ENCODE data around the gene ZNF821. TPM values are rescaled to one million over a fixed set of nuclear protein-coding genes. Genes with fewer than 3 reads are reported as not detected.

ZNF821 gene
- total RNA-seq, 1 donor from 2014 or later, result 30.2 TPM

GRCh38 chr16:71851746-71852145 is 32.2 kb downstream of the ZNF821 start:
- DNase-seq (ENCODE audit: low read depth, low spot score), result no peak
- no peak for TF ChIP-seq CTCF (conservative IDR thresholded peaks at IDR 0.05)
- H3K4me3 Mint-ChIP-seq, result no peak overlapping the region
- peaks cover 11% of the 10 kb centered on the region for H3K36me3 Mint-ChIP-seq (ENCODE audit: low read depth)
- peaks cover 9% of the 10 kb centered on the region for H3K4me1 Mint-ChIP-seq
- H3K9me3 Mint-ChIP-seq, result no peaks in the 10 kb centered on the region
- no peak overlapping the region for H3K27ac Mint-ChIP-seq (ENCODE audit: unreplicated experiment)
- H3K27me3 Mint-ChIP-seq (ENCODE audit: low read depth), result no peaks in the 10 kb centered on the region

- Mint-ChIP-seq H3K27me3 (ENCODE audit: low read depth) (no peaks in the 10 kb centered on the region), H3K9me3 (no peaks in the 10 kb centered on the region), H3K4me1 (peaks cover 13% of the 10 kb centered on the region), H3K36me3 (ENCODE audit: low read depth) (peaks cover 11% of the 10 kb centered on the region), H3K4me3 (no peak overlapping the region), H3K27ac (ENCODE audit: unreplicated experiment) (no peak overlapping the region)
- no peak for TF ChIP-seq CTCF (conservative IDR thresholded peaks at IDR 0.05)
- DNase-seq (ENCODE audit: low read depth, low spot score), result no peak
Measured at GRCh38 chr16:71848622-71849021, 35.4 kb downstream of the ZNF821 start.

GRCh38 chr16:71847096-71847495 is 36.9 kb downstream of the ZNF821 start:
- H3K9me3 Mint-ChIP-seq, result no peaks in the 10 kb centered on the region
- H3K4me3 Mint-ChIP-seq, result peak overlapping the region; percentile 94
- H3K27ac Mint-ChIP-seq (ENCODE audit: unreplicated experiment), result no peak overlapping the region
- peaks cover 13% of the 10 kb centered on the region for H3K4me1 Mint-ChIP-seq
- H3K27me3 Mint-ChIP-seq (ENCODE audit: low read depth), result no peaks in the 10 kb centered on the region
- no peak for TF ChIP-seq CTCF (conservative IDR thresholded peaks at IDR 0.05)
- H3K36me3 Mint-ChIP-seq (ENCODE audit: low read depth), result peaks cover 11% of the 10 kb centered on the region
- no peak for DNase-seq (ENCODE audit: low read depth, low spot score)

- Mint-ChIP-seq H3K4me3 (peak overlapping the region; percentile 94), H3K4me1 (peaks cover 13% of the 10 kb centered on the region), H3K9me3 (no peaks in the 10 kb centered on the region), H3K27ac (ENCODE audit: unreplicated experiment) (peak overlapping the region; percentile 81), H3K27me3 (ENCODE audit: low read depth) (no peaks in the 10 kb centered on the region), H3K36me3 (ENCODE audit: low read depth) (peaks cover 11% of the 10 kb centered on the region)
- no peak for DNase-seq (ENCODE audit: low read depth, low spot score)
- no peak for TF ChIP-seq CTCF (conservative IDR thresholded peaks at IDR 0.05)
Measured at GRCh38 chr16:71846431-71846830, 37.6 kb downstream of the ZNF821 start.

GRCh38 chr16:71845639-71846430 is 38.1 kb downstream of the ZNF821 start, which contains the start of gene ATXN1L:
Gene ATXN1L, plus strand, starts transcription at chr16:71845976. Its CDS starts 3,765 bp downstream, at chr16:71849741.
- peak within 1 kb of the TSS; percentile 94 for H3K4me3 Mint-ChIP-seq
- peaks cover 11% of the 10 kb centered on the region for H3K36me3 Mint-ChIP-seq (ENCODE audit: low read depth)
- H3K9me3 Mint-ChIP-seq, result no peaks in the 10 kb centered on the region
- H3K27me3 Mint-ChIP-seq (ENCODE audit: low read depth), result no peaks in the 10 kb centered on the region
- peak; percentile 85 for DNase-seq (ENCODE audit: low read depth, low spot score)
- peak within 1 kb of the TSS; percentile 96 for H3K27ac Mint-ChIP-seq (ENCODE audit: unreplicated experiment)
- peaks cover 13% of the 10 kb centered on the region for H3K4me1 Mint-ChIP-seq
- TF ChIP-seq CTCF (conservative IDR thresholded peaks at IDR 0.05), result no peak

Measured in neural crest cell (in vitro differentiated cells).